GM20000 (cell line): ENCODE data around the gene INO80E.

Source experiments
- DNase-seq: peaks from one replicate; pipeline ENCODE4 v3.0.0; 2012; ENCODE audit warnings: low spot score
- CTCF ChIP-seq: IDR thresholded peaks from 2 replicates; pipeline ENCODE4 v1.5.1; 2012; ENCODE audit warnings: mild to moderate bottlenecking, control low read depth; ENCODE audit errors: extremely low read depth, missing control alignments

The INO80E gene

GRCh38 chr16:29989111-29989858 is 6.8 kb upstream of the INO80E start:
- no peak for DNase-seq
- no peak for TF ChIP-seq CTCF

- no peak for DNase-seq
- no peak for TF ChIP-seq CTCF
Observed at GRCh38 chr16:29990034-29990433, 6.0 kb upstream of the INO80E start.

GRCh38 chr16:29990883-29991570 is 5.0 kb upstream of the INO80E start:
- no peak for TF ChIP-seq CTCF
- no peak for DNase-seq

GRCh38 chr16:29991571-29991904 is 4.5 kb upstream of the INO80E start:
- no peak for DNase-seq

GRCh38 chr16:29992344-29992967 is 3.6 kb upstream of the INO80E start:
- TF ChIP-seq CTCF, result no peak
- no peak for DNase-seq

More at GRCh38 chr16:29991571-29991904, 4.5 kb upstream of the INO80E start:
- no peak for TF ChIP-seq CTCF

- no peak for DNase-seq
- no peak for TF ChIP-seq CTCF
Observed at GRCh38 chr16:29993191-29993902, 2.7 kb upstream of the INO80E start.
